Measurements from ENCODE around the gene C11orf86. TPM values are rescaled to one million over a fixed set of nuclear protein-coding genes. Genes with fewer than 3 reads are reported as not detected.

The C11orf86 gene
- total and polyA plus RNA-seq, 2 of the 8 experiments (the other 6 are each of a cell fraction or from before 2014, with no cell fraction given) = 0.91 to 0.97 TPM

Small RNAs within 50 kb of the gene (microRNA-seq; reads per million reads assigned to microRNA genes)
- gene MIR3163 (ENCODE audit: borderline microRNAs expressed in 2 of 2, borderline number of aligned reads in 2 of 2, borderline replicate concordance in 1 of 2) = 0 reads per million in 2 experiments

Small RNAs within 50 kb of the gene (small RNA-seq; reads per million reads assigned to genes)
- gene MIR3163 (ENCODE audit: insufficient read depth) = 1.9 reads per million, percentile 12 among the genes with 10 or more reads in this experiment

Other genes with a start within 250 kb of the C11orf86 start
- 69.0 and 71.4 TPM in 2 replicates for gene SPTBN2, start 246.1 kb upstream of the C11orf86 start, total RNA-seq (2021; fragmentation: NEBNext Ultra II Directional; extraction: Animal tissue kit (Norgen Biotek cat#: 25700))
- gene SPTBN2, start 246.1 kb upstream of the C11orf86 start, polyA plus RNA-seq (2011; rRNA removed) = 19.1 and 25.9 TPM in 2 replicates
- gene RCE1, start 131.9 kb upstream of the C11orf86 start, total RNA-seq (2021; fragmentation: NEBNext Ultra II Directional; extraction: Animal tissue kit (Norgen Biotek cat#: 25700)) = 33.7 and 35.8 TPM in 2 replicates
- gene RCE1, start 131.9 kb upstream of the C11orf86 start, polyA plus RNA-seq (2011; rRNA removed) = 84.8 and 119 TPM in 2 replicates
- gene LRFN4, start 118.2 kb upstream of the C11orf86 start, total RNA-seq (2021; fragmentation: NEBNext Ultra II Directional; extraction: Animal tissue kit (Norgen Biotek cat#: 25700)) = 64.3 and 67.6 TPM in 2 replicates
- gene LRFN4, start 118.2 kb upstream of the C11orf86 start, polyA plus RNA-seq (2011; rRNA removed) = 49.8 and 66.9 TPM in 2 replicates
- 27.2 and 27.5 TPM in 2 replicates for gene PC, start 16.9 kb upstream of the C11orf86 start, total RNA-seq (2021; fragmentation: NEBNext Ultra II Directional; extraction: Animal tissue kit (Norgen Biotek cat#: 25700))
- 11.5 and 22.5 TPM in 2 replicates for gene PC, start 16.9 kb upstream of the C11orf86 start, polyA plus RNA-seq (2011; rRNA removed)
- 2.8 and 3.3 TPM in 2 replicates for gene SYT12, start 47.8 kb downstream of the C11orf86 start, total RNA-seq (2021; fragmentation: NEBNext Ultra II Directional; extraction: Animal tissue kit (Norgen Biotek cat#: 25700))
- gene SYT12, start 47.8 kb downstream of the C11orf86 start, polyA plus RNA-seq (2011; rRNA removed) = 1.4 and 1.9 TPM in 2 replicates
- 10.5 and 12.1 TPM in 2 replicates for gene RHOD, start 81.5 kb downstream of the C11orf86 start, total RNA-seq (2021; fragmentation: NEBNext Ultra II Directional; extraction: Animal tissue kit (Norgen Biotek cat#: 25700))
- 17.6 and 23.7 TPM in 2 replicates for gene RHOD, start 81.5 kb downstream of the C11orf86 start, polyA plus RNA-seq (2011; rRNA removed)
- gene KDM2A, start 144.0 kb downstream of the C11orf86 start, total RNA-seq (2021; fragmentation: NEBNext Ultra II Directional; extraction: Animal tissue kit (Norgen Biotek cat#: 25700)) = 56.6 and 66.2 TPM in 2 replicates
- 55.4 and 62.0 TPM in 2 replicates for gene KDM2A, start 144.0 kb downstream of the C11orf86 start, polyA plus RNA-seq (2011; rRNA removed)